Measurements from ENCODE around the gene CCL24.

DNA sequence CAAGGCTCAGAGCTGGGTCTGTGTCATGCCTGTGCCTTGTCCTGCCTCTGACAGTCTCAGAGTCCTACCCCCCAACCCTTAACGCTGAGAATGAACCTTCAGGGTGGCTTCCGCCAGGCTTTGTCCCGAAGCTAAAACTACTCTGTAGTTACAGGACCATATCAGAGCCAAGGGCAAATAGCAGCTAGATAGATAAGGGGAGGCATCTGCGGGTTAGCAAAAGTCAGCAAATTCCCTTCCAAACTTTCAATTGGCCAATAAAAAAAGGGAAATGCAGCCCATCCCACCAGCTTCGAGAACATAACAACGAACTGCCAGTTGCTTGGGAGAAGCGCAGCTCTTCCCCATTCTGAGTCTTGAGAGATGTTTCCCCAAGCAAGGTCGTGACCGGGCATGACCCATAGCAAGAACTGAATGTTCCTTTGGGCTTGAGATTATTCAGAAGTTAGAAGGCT, 17.7 kb downstream of the CCL24 start:
- TF ChIP-seq POLR2AphosphoS5 (IDR thresholded peaks at IDR 0.05) (no peak), CTCF (IDR thresholded peaks at IDR 0.05) (no peak), POLR2A (IDR thresholded peaks at IDR 0.05) (no peak)
